GM19193 (cell line): Measurements from ENCODE around the gene ASCC3.

Experiments used
- POLR2A ChIP-seq: IDR thresholded peaks from 4 replicates; pipeline ENCODE4 v1.6.1; 2011; ENCODE audit not compliant: insufficient read depth, insufficient read length; ENCODE audit errors: extremely low read depth

Gene ASCC3

DNA sequence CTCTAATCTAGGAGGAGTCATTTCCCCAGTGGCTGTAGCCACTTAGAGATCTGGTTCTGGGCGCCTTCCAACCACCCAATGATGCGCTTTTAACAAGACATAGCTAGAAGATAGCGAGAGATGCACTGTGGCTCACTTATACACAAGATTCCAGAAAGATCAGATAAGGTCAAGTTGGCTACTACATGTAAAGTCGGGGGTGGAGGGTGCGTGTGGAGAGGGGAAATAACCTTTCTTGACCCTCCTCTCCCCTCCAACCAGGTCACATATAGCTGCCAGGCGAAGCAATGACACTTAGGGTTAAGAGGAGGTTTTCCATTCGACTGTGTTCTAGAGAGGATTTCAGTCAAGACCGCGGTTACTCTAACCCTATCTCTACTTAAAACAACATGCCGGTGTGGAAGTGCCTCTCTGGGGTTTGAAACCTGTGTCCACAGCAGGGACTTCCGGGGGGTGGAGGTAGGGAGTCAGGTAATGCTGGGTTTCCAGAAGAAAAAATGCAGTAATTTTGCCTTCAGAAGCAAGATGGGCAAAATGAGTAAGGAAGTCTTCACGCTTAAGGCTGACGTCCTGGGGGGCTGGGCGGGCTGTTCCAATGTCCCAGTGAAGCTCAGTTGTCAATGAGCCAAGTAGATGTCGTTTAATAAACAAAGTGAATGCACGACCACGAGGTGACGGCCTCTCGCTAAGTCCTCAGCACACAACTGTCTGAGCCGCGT is 414.6 kb downstream of the ASCC3 start:
- TF ChIP-seq POLR2A, result no peak

DNA sequence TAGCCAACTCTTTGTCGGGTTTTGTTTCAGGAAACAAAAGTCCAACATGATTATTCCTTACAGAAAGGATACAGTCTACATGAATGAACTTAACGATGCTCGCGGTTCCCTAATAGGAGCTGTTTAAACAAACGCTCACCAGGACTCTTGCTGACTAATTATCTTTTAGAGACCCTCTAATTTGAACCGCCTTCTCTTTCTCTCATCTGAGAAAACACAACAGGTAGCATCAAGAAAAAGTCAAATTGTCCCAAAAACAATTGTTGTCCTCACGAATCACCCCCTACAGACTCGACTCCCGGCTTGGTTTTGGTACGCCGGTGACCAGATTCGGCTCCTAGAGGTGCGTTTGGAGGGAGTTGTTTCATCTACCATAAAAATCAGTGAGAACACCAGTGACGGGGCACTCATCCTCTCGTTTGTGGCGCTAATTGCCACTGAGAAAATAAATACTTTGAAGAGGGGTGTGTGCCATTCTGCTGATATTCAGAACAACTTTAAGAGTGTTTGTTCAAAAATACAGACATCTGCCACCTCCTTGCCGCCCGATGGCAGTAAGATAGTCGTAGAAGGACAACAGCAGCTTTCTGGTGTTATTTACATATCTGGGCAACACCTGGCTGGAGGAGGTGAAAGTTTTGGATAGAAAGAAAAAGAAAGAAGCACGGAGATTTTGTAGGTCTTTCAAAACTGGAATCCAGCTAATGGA is 415.3 kb downstream of the ASCC3 start:
- no peak for TF ChIP-seq POLR2A

DNA sequence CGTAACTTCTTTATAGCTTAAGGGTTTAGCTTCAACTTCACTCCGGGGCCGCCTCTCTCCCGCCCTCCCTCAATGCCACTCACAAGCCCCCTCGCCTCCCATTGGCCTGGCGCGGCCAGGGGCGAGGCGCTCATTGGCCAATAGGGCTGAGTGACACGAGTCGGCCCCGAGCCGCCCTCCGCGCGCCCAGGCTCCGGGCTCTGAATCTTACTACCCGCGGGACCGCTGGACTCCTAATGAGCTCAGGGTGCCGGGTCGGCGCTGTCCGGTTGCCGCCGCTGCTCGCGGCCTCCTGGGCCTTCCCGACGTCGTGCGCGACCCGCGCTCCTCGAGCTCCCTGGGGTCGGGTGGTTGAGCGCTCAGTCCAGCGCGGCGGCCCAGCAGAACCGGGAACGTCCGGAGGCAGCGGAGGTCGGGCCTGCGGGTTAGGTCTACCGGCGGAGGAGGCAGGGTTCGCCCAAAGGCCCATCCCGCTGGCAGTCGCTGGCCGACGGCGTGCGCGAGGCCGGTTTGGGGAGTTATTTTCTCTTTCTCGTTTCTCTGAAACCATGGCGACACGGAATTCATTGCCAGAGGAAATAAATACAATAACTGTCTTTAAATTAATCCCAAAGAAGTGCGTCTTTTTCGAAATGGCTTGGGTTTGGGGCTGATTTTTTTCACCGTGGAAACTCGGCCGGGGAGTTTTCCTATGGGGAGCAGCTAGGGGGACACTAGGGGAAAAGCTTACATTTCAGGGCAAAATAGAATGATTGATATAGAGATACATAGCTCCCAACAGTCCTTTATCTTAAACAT is 416.0 kb downstream of the ASCC3 start, which contains the start of gene SIM1:
Gene SIM1, minus strand, starts transcription at position 19 of the 798 bp plus-strand sequence. CDS start 1,453 bp downstream, outside the sequence.
- no peak for TF ChIP-seq POLR2A

DNA sequence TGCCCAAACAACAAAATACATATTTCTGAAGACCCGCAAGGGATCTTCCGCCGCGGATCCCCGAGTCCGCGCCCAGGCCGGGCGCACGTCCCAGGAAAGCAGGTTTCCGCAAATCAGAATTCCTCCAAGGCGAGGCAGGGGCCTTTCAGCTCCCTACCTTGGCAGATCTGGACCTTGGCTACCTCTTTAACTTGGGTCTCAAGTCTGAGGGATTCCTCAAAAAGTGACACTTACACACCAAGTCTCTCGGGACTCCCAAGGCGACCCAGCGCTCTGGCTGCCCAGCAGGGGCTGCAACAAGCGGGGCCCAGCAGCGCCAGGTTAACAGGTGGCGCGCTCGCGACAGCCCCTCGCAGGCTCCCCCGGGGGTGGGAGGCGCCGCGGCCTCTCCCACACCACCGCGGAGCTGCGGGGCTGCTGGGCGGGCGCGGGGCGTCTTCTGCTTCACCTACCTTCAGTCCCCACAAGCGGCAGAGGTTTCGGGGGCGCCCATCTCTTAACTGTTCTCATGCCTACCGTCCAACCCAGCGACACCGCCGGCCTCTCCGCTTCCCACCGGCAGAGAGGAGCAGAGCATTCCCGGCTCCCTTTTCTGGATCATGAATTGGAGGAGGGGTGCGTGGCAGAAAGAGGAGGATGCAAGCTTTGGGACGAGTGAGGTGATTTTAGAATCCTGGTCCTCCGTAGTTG is 416.8 kb downstream of the ASCC3 start:
- TF ChIP-seq POLR2A, result no peak

DNA sequence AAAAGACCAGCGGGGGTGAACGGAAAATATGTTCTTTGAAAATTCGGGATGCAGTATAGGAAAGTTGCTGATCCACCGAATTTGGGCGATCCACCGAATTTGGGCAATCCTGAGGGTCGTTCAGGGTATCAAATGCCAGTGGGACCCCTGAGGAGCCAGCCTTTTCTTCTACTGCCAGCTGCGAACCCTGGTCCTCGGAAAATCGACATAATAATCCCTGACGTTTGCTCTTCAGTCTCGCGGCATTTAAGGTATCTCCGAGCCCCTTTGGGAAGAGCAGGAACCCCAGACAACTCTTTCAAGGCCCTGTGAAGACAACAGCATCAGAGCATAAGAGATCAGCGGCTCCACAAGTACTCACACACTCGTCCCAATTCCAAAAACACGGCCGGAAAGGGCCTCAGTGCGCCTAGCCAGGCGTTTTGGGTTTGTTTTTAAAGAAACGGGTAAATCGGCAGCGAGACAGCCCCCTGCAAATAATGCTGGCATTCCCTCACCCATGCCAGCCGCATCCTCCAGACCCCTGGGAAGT is 417.4 kb downstream of the ASCC3 start:
- TF ChIP-seq POLR2A, result no peak

DNA sequence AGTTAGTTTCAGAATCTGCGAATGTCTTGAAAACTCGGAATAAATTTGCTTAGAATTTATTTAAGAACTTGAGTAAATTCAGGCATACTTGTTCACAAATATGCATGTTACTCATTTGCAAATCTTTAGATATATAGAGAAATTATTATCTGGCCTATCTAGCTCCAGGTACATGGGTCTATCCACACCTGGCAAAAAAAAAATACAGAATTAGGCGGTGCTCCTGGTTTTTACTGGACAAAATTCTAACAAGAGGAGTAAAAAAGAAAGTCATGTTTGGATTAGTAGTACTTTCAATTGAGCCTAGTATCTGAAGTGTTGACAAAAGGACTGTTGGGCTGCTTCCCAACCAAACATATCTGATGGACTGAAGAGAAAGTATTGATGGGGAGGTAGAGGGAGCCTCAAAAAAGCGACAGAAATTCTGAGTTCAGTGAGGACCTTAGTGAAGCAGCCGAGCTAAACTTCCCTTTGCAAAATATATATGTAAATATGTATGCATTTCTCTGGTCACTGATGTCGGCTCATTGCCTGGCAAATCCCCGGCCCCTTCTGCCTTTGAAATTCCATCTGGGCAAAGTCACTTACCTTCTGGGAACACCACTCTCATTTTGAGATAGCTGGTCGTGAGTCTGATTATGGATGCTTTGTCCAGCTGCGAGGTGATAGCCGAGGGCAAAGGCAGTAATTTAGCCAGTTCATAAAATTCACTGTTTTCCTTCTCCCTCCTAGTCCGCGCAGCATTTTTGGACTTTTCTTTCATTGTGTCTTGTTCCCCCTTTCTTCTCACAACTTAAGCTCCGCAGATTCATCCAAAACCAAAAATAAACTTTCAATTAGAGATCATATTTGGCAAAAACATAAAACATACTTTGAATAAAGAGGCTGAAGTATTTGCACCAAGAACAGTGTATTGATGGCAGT is 418.2 kb downstream of the ASCC3 start:
- no peak for TF ChIP-seq POLR2A

DNA sequence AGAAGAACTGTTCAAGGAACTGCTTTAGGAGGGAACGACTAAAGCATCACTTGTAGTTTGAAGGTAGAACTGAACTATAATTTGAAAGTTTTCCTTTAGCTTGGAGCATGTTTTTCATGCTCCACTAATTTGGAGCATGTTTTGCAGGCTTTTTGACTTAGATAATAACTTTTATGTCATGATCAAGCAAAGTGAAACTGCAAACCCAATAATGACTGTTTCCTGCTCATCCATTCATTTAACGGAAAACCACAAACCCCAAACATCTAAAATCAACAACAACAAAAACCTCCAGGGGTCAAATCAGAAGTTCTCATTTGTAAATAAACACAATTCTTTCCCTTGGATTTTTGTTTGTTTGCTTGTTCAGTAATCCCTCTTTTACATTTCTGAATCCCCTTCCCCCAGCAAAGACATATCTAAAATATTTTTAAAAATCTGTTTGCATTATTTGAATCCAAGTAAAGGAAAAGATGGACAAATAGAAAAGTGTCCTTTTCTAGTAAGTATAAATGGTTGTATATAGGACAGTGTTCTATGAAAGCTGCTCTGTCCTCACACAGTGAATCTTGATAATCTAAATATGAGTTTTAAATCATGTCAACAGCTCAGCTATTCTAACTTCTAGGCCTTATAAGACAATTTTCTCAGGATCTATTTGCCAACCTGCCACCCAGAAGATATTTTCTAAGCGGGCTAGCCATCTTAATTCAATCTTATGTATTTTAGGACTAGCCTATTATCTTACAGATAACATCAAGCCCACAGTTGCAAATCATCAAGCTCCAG is 419.0 kb downstream of the ASCC3 start:
- TF ChIP-seq POLR2A, result no peak

DNA sequence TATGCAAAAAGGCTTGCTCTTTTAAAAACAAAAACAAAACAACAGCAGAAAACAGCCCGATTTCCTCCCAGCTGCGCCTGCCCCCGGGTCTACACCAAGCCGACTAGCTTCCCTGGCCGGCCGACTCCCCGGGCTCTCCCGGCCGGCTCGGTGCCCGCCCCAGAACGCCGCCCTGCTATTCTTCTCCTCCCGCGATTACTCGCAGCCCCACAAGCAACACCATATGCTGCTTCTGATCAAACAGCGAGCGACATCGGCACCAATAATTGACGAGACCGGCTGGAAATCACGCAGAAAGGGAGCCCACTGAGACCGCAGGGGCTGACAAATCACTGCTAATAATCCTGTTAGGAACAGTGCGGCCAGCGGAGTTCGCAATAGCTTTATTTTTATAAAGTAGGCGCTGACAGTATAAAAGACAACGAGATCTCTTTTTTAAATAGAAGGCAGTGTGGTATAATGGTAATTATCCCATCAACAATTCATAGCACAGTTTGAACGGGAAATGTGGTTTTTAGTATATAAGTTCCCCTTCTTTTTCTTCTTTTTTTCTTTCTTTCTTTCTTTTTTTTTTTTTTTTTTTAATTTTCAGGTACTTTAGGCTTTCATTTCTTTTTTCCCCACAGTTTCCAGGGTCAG is 419.7 kb downstream of the ASCC3 start:
- no peak for TF ChIP-seq POLR2A

DNA sequence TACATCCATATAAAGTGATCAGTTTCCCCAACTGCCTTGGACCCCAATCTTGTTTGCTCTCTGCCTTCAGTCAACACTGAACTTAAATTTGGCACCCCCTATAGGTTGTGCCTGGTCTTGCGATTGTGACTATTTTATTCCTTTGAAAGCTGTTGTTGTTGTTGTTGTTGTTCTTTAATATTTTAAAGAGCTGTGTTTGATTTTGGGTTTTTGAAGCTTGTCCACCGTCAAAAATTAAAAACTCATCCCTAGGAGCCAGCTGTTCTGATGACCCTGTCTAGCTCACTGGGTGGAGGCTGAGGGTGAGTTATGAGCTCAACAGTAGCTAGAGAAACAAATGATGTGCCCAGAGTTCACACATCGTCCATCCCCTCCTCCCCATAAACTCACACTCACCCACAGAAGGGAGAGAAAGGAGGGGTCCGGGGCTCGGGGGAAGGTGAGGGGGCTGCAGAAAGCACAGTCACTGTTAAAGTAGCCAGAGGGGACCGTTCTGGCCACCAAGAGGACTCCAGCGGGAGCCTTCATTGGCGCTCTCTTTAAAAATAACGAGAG is 420.4 kb downstream of the ASCC3 start:
- TF ChIP-seq POLR2A, result no peak

DNA sequence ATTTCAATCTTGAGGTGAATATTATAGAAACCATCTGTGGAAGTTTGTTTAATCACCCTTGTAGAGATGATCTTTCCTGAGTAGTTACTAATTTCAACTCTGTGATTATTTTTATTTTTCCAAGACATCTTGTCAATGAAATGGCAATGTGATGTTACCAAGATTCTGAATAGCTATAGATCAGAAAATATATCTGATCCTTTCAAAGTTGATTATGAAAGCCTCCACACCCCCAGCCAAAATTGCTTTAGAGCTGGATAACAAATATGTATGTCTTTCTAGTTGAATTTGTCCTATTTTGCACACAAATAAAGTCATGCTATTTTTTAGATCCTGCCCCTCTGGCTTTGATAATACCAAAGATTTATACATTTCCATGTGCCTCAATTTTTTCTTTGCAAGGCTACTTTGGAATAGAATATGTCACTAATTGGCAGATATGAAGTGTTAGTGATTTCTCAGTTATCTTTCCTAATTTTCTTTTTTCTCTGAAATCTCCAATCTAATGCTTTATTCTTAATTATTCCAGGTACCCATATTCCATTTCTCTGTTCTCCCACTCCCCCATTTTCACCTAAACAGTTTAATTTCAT is 421.4 kb downstream of the ASCC3 start:
- no peak for TF ChIP-seq POLR2A

DNA sequence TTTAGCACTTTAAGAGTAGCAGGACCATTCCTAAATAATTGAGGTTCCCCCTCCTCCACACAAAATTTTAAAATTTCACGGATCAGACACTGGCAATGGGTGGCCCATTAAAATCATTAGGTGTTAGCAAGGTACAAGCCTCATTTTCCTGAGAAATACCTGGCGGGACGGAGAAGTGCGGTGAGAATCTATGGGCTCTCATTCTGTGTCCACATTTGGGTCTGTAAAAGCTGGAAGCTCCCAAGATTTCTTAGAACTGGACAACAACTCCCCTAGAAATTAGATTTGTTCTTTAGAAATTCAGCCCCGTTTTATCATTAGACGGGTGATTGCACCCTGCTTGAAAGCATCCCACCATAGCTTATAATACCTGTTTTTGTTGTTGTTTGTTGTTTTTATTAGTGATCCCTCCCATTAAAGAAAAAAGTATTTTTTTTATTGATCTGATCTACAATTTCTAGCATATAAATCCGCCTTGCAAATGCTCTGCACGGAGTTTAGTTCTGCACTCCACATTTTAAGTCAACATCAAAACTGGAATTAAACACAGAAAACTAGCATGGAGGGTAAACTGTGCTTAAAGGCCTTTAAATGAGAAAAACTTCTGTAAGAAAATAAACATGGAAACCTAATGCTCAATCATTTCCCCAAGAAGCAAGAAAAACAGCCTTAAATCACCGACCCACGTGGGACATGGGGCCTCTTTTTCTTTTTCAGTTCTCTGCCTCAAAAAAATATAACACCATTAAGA is 422.1 kb downstream of the ASCC3 start:
- TF ChIP-seq POLR2A, result no peak
